Activated T-helper 2 cell treated with anti-CD3 and anti-CD28 coated beads, Interferon-gamma antibody, Interleukin-2, Interleukin-4, amounts not matched to agents 10 μg/mL and 5 μg/mL and 100 μg/mL, durations not matched to agents 14 hours and 24 hours and 36 hours (primary cell): ENCODE measurements around the gene ROBO1. TPM values are rescaled to one million over a fixed set of nuclear protein-coding genes. Genes with fewer than 3 reads are reported as not detected.

Experiments used
- DNase-seq: peaks from one replicate; pipeline ENCODE4 v3.0.0; 2021; ENCODE audit warnings: low spot score
- H3K27ac Mint-ChIP-seq: one replicate; pipeline ENCODE4 v1.8.0; 2021; ENCODE audit warnings: mixed read lengths
- H3K27me3 Mint-ChIP-seq: one replicate; pipeline ENCODE4 v1.8.0; 2021; ENCODE audit warnings: low read depth, mixed read lengths
- H3K36me3 Mint-ChIP-seq: one replicate; pipeline ENCODE4 v1.8.0; 2021; ENCODE audit warnings: low read depth, mixed read lengths
- H3K4me1 Mint-ChIP-seq: one replicate; pipeline ENCODE4 v1.8.0; 2021; ENCODE audit warnings: low read depth, mixed read lengths
- H3K4me3 Mint-ChIP-seq: one replicate; pipeline ENCODE4 v1.8.0; 2021; ENCODE audit warnings: low read depth, mild to moderate bottlenecking, moderate library complexity, mixed read lengths
- H3K9me3 Mint-ChIP-seq: one replicate; pipeline ENCODE4 v1.8.0; 2021; ENCODE audit warnings: mixed read lengths
- intact Hi-C: fragments of 100-400 bp; cut with micrococcal nuclease; formaldehyde crosslinking; loops from one replicate; pipeline ENCODE4 v1.15.1; 2023
- total RNA-seq: library from RNA; stranded (reverse); gene quantifications from 2 replicates; pipeline ENCODE4 v1.2.3, GENCODE V29; 2022

Gene ROBO1
- total RNA-seq, 1 donor from 2014 or later: not detected

DNA sequence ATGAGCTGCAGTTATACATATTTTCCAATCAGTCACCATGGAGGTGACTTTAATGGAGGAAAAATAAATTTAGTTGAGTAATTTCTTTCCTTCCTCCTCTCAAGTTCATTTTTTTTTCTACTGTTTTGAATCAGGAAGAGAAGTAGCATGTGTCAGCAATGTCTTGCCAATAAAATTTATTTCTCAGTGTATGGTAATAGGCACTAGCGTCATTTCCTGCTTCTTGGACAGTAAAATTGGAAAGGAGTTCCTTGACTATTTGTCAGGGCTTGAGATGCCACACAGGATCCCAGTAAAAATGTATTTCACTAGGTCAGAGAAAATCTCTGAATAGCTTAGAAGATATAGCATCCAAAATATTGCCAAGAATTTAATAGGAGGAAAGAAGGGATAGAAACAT, 605.9 kb downstream of the ROBO1 start:
- no peaks in the 10 kb centered on the region for H3K27me3 Mint-ChIP-seq
- DNase-seq: no peak
- peaks cover 16% of the 10 kb centered on the region for H3K9me3 Mint-ChIP-seq
- no peak overlapping the region for H3K4me3 Mint-ChIP-seq
- intact Hi-C loops: no loop called here
- no peaks in the 10 kb centered on the region for H3K36me3 Mint-ChIP-seq
- H3K27ac Mint-ChIP-seq: no peak overlapping the region
- no peaks in the 10 kb centered on the region for H3K4me1 Mint-ChIP-seq

DNA sequence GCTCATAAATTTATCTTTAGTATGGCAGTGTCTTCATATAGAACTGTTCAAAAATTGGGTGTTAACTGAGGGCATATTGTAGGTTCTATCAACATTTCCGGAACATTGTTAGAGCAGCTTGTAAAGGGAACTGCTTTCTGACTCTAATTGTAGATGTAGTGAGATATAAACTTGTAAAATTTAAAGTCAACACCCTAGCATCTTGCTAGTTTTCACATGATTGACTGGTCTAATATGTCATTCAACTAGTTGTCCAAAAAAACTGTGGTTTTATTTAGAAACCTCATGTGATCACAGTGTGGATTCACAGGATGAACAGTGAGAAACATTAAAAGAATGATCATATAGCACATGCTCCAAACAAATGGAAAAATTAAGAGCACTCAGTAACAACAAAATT, 607.4 kb downstream of the ROBO1 start:
- no peak overlapping the region for H3K4me3 Mint-ChIP-seq
- no peaks in the 10 kb centered on the region for H3K36me3 Mint-ChIP-seq
- intact Hi-C loops: no loop called here
- peaks cover 16% of the 10 kb centered on the region for H3K9me3 Mint-ChIP-seq
- no peak overlapping the region for H3K27ac Mint-ChIP-seq
- no peaks in the 10 kb centered on the region for H3K4me1 Mint-ChIP-seq
- H3K27me3 Mint-ChIP-seq: no peaks in the 10 kb centered on the region
- no peak for DNase-seq

GRCh38 chr3:79159736-79160135, 608.1 kb downstream of the ROBO1 start:
- no peaks in the 10 kb centered on the region for H3K4me1 Mint-ChIP-seq
- intact Hi-C loops: no loop called here
- no peak for DNase-seq
- H3K4me3 Mint-ChIP-seq: no peak overlapping the region
- H3K27ac Mint-ChIP-seq: no peak overlapping the region
- H3K27me3 Mint-ChIP-seq: no peaks in the 10 kb centered on the region
- no peaks in the 10 kb centered on the region for H3K36me3 Mint-ChIP-seq
- peaks cover 10% of the 10 kb centered on the region for H3K9me3 Mint-ChIP-seq

DNA sequence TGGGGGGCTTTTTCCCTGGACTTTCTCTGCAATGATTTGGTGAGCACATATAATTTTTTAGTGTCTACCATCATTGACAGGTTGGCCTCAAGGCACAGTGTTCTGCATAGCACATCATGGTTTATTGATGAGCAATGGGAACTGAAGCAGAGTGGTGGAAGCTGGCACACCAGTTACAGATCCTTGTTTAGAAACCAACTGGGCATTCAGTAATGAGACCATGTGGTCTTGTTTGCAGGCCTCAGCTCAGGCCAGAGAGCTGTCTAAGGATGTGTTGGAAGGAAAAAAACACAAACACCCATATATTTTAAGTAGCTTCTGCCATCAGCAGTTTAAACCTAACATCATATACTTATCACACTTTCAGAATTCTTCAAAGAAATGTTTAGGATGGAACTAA, 610.6 kb downstream of the ROBO1 start:
- DNase-seq: no peak
- H3K4me1 Mint-ChIP-seq: no peaks in the 10 kb centered on the region
- H3K36me3 Mint-ChIP-seq: no peaks in the 10 kb centered on the region
- no peak overlapping the region for H3K4me3 Mint-ChIP-seq
- peaks cover 15% of the 10 kb centered on the region for H3K9me3 Mint-ChIP-seq
- H3K27me3 Mint-ChIP-seq: no peaks in the 10 kb centered on the region
- H3K27ac Mint-ChIP-seq: no peak overlapping the region
- intact Hi-C loops: no loop called here

- Mint-ChIP-seq H3K36me3 (no peaks in the 10 kb centered on the region), H3K4me1 (no peaks in the 10 kb centered on the region), H3K9me3 (peaks cover 30% of the 10 kb centered on the region), H3K4me3 (no peak overlapping the region), H3K27ac (no peak overlapping the region), H3K27me3 (no peaks in the 10 kb centered on the region)
- no peak for DNase-seq
- intact Hi-C loops: no loop called here
Observed at GRCh38 chr3:79154865-79155264, 612.9 kb downstream of the ROBO1 start.

GRCh38 chr3:79148786-79149185, 619.0 kb downstream of the ROBO1 start:
- H3K36me3 Mint-ChIP-seq: no peaks in the 10 kb centered on the region
- DNase-seq: no peak
- no peaks in the 10 kb centered on the region for H3K27me3 Mint-ChIP-seq
- H3K4me3 Mint-ChIP-seq: no peak overlapping the region
- H3K4me1 Mint-ChIP-seq: no peaks in the 10 kb centered on the region
- no peak overlapping the region for H3K27ac Mint-ChIP-seq
- intact Hi-C loops: no loop called here
- peaks cover 34% of the 10 kb centered on the region for H3K9me3 Mint-ChIP-seq

- Mint-ChIP-seq H3K36me3 (no peaks in the 10 kb centered on the region), H3K27ac (no peak overlapping the region), H3K4me1 (no peaks in the 10 kb centered on the region), H3K27me3 (no peaks in the 10 kb centered on the region), H3K9me3 (peaks cover 29% of the 10 kb centered on the region), H3K4me3 (no peak overlapping the region)
- intact Hi-C loops: no loop called here
- DNase-seq: no peak
Observed at GRCh38 chr3:79146024-79146423, 621.8 kb downstream of the ROBO1 start.

GRCh38 chr3:79140708-79141107, 627.1 kb downstream of the ROBO1 start:
- Mint-ChIP-seq H3K4me3 (no peak overlapping the region), H3K4me1 (no peaks in the 10 kb centered on the region), H3K9me3 (peaks cover 19% of the 10 kb centered on the region), H3K27me3 (no peaks in the 10 kb centered on the region), H3K27ac (no peak overlapping the region), H3K36me3 (no peaks in the 10 kb centered on the region)
- intact Hi-C loops: no loop called here
- DNase-seq: no peak

GRCh38 chr3:79139395-79140068, 628.3 kb downstream of the ROBO1 start:
- H3K27me3 Mint-ChIP-seq: no peaks in the 10 kb centered on the region
- H3K9me3 Mint-ChIP-seq: peaks cover 19% of the 10 kb centered on the region
- no peaks in the 10 kb centered on the region for H3K36me3 Mint-ChIP-seq
- H3K27ac Mint-ChIP-seq: no peak overlapping the region
- no peak overlapping the region for H3K4me3 Mint-ChIP-seq
- DNase-seq: no peak
- H3K4me1 Mint-ChIP-seq: no peaks in the 10 kb centered on the region
- intact Hi-C loops: no loop called here

- Mint-ChIP-seq H3K4me1 (no peaks in the 10 kb centered on the region), H3K27ac (no peak overlapping the region), H3K9me3 (peaks cover 12% of the 10 kb centered on the region), H3K36me3 (no peaks in the 10 kb centered on the region), H3K27me3 (no peaks in the 10 kb centered on the region), H3K4me3 (no peak overlapping the region)
- intact Hi-C loops: no loop called here
- no peak for DNase-seq
Observed at GRCh38 chr3:79125313-79125984, 642.3 kb downstream of the ROBO1 start.

- no peak for DNase-seq
- Mint-ChIP-seq H3K4me1 (no peaks in the 10 kb centered on the region), H3K9me3 (peaks cover 10% of the 10 kb centered on the region), H3K27ac (no peak overlapping the region), H3K4me3 (no peak overlapping the region), H3K36me3 (no peaks in the 10 kb centered on the region), H3K27me3 (no peaks in the 10 kb centered on the region)
- intact Hi-C loops: no loop called here
Observed at GRCh38 chr3:79115458-79115857, 652.3 kb downstream of the ROBO1 start.

DNA sequence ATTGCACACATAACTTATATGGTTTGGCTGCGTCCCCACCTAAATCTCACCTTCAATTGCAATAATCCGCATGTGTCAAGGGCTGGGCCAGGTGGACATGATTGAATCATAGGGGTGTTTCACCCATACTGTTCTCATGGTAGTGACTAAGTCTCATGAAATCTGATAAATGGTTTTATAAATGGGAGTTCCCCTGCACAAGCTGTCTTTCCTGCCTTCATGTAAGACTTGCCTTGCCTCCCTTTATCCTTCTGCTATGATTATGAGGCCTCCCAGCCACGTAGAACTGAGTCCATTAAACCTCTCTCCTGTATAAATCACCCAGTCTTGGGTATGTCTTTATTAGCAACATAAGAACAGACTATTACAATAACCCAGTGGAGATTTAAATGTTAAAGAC, 653.9 kb downstream of the ROBO1 start:
- no peak overlapping the region for H3K4me3 Mint-ChIP-seq
- intact Hi-C loops: no loop called here
- no peak overlapping the region for H3K27ac Mint-ChIP-seq
- H3K9me3 Mint-ChIP-seq: peaks cover 10% of the 10 kb centered on the region
- no peaks in the 10 kb centered on the region for H3K4me1 Mint-ChIP-seq
- no peaks in the 10 kb centered on the region for H3K27me3 Mint-ChIP-seq
- H3K36me3 Mint-ChIP-seq: no peaks in the 10 kb centered on the region
- no peak for DNase-seq

GRCh38 chr3:79111375-79112052, 656.3 kb downstream of the ROBO1 start:
- H3K27me3 Mint-ChIP-seq: no peaks in the 10 kb centered on the region
- intact Hi-C loops: no loop called here
- H3K9me3 Mint-ChIP-seq: peaks cover 10% of the 10 kb centered on the region
- DNase-seq: no peak
- H3K27ac Mint-ChIP-seq: no peak overlapping the region
- no peak overlapping the region for H3K4me3 Mint-ChIP-seq
- H3K4me1 Mint-ChIP-seq: no peaks in the 10 kb centered on the region
- H3K36me3 Mint-ChIP-seq: no peaks in the 10 kb centered on the region
